DMS114 treated with DMSO at 0.1 percent for 48 hours (cell line): Measurements from ENCODE around the gene CLMN.

Source experiments
- DNase-seq: peaks from one replicate; lab custom pipeline; 2025; ENCODE audit not compliant: unreplicated experiment; lab: John Stamatoyannopoulos, UW

CLMN gene

DNA sequence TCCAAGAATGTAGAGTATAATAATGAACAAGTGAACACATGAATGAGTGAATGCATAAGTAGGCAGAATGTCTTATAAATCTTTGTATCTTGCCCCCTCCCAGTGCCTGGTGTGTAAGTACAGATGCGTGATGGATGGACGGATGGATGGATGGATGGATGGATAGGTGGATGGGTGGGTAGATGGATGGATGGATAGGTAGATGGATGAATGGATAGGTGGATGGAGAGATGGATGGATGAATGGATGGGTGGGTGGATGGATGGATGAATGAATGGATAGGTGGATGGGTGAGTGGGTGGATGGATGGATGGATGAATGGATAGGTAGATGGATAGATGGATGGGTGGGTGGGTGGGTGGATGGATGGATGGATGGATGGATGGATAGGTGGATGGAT is 74.4 kb downstream of the CLMN start:
- no peak for DNase-seq

DNA sequence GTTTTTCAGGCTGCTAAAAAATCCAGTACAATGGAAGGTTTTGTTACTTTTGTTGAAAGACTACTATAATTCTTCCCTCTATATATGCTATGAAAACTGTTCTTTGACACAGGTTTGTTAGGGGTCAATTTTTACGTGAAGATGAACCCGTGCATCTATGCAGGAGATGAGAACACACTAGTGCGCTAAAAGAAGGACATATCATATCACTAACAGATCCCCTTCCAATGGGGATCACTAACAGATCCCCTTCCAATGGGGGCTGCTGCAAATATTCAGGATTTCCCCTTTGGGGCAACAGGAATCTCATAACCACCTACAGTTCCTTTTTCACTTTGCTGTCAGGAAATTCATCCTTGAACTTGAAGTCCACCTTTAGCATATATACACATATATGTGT is 75.1 kb downstream of the CLMN start:
- no peak for DNase-seq

DNA sequence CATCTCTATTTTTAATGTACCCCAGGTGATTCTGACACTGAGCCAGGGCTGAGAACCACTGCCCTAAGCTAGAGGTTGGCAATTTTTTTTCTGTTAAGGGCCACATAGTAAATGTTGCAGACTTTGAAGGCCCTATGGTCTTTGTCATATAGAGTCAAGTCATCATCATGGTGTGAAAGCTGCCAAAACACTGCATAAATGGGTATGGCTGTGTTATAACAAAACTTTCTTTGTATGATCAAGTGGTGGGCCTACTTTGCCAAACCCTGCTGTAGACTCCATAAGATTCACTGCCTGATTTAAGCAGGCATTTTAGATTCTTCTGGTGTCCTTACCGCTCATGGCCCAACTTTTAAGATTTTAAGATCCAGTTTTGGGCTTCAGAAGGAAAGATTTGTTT is 76.8 kb downstream of the CLMN start:
- no peak for DNase-seq

DNA sequence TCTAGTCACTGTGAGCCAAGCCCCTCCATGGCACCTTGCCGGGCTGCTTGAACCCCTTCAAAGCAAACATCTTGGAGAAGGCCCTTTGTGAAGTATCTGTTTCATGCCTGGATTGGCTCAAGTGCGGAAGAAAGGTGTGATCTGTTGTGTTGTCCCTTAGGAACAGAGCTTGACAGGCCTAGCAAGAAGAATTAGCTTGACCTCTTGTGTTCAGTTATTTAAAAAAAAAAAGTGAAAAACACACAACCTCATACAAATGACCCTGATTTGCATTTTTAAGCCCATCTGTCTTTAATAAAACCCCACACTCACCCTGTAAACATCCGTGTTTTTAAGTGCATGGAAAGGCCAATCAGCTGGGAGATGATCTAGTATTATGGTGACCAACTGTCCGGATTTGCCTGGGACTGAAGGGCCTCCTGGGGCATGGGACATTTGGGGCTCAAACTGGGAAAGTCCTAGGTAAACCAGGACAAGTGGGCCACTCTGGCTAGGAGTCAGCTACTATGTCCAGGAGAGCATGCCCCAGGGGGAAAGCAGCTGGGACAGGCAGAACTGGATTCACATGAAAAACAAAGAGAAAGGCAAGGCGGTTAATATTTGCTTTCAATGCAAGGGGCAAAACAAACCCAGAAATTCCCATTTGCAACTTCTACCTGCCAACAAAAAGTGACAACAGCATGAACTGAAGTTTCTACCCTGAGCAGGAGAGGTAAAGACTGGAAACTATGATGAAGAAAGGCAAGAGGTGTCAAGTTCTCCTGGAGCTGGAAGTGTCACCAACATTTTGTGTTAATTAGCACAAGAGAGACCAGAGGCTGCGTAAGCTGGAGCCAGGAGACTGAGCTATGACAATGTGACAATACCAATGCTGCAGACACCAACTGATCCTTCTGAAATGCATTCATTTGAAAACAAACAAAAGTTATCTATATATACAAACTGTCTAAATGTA is 78.6 kb downstream of the CLMN start:
- DNase-seq: no peak

DNA sequence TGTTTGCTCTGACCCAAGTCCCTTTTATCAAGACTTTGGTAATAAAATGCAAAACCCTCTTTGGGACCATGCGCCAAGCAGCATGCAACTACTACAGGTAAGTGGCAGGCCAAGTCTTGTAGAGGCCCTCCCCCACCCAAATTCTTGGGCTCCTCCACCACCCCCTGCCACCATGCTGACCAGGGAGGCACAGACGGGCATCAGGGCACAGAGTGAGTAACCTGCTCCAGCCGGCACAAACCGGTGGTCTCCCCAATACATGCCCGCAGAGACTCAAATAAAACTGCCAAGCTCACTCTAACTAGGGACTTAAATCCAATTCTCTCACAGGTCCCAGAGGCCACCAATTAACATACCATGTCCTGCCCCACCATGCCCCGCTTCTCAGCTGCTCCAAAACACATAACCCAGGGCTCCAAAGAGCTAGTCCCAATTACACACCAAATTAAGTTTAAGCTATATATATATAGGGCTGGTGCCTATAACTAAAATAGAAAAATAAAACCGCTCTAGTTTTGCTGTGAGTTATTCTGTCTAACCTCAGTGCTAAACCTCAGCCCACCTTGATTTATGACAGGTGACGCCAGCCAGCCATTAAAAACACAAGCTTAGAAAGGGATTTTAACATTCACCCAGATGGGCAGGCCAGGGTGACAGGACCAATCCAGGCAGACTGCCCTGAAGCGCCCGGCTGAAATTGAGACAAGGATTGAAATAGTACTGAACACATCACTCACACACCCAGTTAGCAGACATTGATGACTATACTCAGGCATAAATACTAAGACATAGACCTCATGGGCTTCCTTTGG is 81.0 kb downstream of the CLMN start:
- DNase-seq: no peak

DNA sequence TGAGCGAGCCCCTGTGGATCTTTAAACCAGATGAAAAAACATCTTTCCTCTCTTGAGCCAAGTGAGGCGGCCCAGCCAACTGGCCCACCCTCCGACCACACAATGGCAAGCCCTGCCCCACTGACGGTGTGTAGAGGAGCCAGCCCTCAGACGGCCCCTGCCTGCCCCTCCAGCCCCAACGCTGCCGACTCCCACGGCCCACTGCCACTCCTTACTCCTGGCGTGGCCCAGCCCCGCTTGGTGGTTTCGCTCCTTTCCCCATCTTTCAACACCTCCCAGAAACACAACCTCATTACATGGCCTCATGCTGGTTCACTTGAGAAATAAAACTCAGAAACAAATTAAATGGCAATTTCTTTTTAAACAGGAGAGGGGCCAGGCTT is 81.8 kb downstream of the CLMN start:
- DNase-seq: no peak

DNA sequence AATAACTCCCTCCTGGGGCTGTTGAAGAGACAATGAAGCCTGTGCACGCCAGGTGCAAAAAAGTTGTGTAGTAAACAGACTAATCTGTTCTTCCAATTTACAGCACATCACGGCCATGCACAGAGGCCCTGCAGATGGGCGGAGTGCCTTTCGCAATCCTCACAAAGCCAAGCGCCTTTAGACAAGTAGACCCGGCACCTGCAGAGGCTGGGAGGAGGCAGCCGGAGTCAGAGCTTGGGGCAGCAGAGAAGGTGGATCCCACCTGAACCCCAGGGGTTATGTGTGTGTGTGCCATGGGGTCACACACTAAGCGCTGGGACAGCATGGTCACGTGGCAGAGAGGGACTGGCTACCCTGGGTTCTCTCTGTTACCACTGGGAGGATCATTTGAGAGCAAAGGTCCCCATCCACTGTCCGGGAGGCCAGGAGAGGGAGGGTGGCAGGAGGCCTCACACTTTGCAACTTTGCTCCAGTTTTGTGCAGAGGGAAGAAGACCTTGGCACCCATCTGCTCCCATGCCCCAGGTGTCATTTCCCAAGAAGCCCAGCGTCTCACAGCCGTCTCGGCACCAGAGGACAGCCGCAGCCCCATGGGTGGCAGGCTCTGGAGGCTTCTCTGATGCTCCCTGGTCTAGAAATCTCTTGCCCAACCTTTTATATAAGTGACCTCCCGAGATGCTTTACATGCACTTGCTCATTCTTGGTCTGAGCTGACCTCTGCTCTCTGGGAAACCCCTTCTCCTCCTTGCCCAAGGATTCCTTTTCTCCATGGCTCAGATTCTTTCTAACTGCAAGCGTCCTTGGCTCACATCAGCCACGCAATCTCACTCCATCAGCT is 82.4 kb downstream of the CLMN start:
- DNase-seq: no peak

DNA sequence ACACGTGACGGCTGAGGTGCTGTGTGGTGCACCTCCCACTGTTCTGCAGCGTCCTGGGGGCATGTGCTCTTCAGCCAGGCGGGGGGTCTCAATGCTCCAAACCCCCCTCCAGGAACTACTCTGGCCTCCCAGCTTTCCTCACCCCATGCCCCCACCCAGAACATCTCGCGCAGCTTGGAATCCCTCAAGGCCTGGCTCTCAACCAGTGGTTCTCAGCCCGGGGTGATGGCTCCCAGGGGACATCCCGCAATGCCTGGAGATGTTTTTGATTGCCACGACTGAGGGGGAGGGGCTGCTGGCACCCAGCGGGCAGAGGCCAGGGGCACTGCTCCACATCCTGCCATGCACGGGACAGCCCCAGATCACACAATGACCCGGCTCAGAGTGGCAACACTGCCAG is 83.5 kb downstream of the CLMN start:
- DNase-seq: no peak

DNA sequence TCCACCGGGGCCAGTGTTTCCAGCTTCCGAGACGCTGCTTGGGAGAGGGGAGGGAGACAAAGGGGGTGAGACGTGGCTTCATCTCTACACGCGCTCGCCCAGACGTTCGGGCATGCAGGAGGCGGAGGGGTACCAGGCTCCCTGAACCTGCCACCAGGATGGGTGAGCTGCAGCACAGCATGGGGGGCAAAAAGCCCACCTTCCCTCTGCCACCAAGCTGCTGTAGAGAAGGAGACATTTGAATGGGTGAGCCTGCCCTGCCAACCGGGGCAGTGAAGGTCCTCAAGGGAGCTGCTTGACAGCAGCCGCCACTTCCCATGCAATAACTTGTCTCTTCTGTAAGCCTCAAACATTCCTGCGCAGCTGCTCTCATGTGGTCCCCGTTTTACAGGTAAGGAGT is 83.9 kb downstream of the CLMN start:
- no peak for DNase-seq

DNA sequence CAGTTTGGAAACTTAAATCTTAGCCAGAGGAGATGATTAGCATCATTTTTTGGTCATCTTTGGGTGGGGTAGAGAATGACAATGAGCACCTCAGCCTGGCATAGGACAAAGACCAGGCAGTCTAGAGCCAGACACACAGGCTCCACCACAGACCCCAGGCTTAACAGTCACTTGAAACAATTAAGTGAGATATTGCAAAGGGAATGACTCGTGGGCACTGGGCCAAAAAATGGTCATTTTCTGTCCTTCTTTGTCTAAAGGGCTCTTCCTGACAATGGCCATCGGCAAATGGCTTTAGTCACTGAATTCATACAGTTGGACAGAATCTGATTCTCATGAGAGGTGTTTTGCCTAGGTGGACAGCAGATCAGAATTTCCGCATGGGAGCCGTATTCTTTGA is 84.4 kb downstream of the CLMN start:
- no peak for DNase-seq

DNA sequence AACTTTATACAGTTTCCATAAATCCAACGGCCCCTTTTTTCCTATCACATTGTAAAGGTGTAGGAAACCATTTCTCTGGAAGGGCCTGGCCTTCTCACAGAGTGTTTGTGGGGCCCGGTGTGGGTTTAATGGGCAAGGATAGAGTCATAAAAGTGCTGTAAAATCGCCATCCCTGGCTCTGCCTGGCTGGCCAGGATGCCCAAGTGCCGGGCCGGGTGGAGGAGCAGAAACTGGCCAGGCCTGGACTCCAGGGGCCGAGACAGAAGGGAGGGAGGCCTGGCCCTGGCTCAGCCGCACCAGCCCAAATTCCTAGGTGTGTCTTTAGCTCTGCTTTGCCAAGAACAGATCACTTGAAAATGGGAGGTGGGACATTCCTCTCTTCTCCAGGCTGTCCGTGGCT is 85.3 kb downstream of the CLMN start:
- DNase-seq: no peak

DNA sequence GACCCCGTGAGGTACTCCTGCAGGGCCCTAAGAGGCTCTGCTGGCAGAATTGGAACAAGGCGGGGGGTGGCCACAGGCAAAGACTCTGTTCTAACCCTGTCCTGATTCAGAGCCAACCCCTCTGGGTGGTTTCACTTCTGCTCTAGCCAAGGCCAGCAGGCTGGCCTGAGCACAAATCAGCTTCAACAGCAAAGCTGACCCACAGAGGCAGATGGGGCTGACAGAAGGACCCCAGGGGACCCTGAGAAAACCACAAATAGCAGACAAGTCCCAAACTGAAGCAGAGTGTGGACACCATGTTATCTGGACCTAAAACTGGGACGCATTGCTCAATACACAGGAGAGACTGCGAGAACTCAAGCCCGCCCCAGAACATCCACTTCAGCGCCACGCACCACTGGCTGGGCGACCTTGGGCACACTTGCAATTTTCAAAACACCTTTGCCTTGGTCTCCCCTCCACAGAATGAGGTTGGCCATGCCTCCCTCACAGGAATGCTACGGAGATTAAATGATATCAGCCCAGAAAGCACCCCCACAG is 85.9 kb downstream of the CLMN start:
- no peak for DNase-seq

DNA sequence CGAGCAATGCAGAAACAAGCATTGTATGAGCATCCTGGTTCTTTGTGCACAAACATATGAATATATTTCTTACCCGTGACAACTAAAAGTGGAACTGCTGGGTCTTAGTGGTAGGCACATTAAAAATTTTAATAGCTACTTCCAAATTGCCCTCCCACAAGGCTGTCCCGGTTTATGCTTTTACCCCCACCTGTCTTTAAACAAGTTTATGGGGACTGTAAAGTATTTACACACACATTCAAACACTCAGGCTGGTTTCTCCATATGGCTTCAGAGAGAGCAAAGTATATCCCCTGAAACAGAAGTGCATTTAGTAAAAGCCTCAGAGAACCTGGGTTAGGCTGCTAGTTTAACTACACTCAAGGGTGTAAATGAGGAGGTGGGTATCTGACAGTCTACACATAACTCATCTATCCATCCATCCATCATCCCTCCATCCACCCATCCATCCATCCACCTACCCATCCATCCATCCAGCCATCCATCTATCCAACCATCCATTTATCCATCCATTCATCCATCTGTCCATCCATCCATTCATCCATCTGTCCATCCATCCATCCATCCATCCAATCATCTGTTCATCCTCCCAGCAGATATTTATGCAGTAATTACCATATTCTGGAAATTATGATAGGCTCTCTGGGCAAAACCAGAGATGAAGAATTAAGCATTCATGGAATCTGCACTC is 86.7 kb downstream of the CLMN start:
- DNase-seq: no peak

DNA sequence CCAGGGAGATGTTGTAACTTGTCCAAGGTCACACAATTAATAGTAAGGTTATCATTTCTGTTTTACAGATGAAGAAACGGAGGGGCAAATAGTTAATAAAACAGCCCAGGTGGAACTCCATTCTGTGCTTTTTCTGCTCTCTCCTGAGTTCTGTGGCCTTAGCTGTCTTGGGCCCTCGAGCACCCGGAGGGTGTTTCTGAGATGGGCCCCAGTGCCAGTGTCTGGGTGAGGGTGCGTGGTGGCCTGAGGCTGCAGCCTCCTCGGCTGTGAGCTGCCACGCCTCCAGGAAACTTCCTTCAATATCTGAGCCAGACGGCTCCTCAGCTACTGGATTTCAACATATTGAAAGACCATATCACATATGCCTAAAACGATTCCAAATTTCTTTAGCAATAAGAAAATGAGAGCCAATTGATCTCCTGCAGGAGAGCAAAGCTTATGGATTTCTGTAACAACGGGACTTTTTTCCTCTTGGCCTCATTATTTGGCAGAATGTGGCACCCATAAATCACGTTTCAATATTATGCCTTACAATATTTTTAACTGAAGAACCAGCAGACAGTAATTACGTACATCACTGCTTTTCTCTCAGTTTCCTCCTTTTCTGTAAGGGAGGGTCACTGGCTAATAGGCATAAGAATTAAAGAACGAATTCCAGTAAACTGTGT is 87.6 kb downstream of the CLMN start:
- no peak for DNase-seq

DNA sequence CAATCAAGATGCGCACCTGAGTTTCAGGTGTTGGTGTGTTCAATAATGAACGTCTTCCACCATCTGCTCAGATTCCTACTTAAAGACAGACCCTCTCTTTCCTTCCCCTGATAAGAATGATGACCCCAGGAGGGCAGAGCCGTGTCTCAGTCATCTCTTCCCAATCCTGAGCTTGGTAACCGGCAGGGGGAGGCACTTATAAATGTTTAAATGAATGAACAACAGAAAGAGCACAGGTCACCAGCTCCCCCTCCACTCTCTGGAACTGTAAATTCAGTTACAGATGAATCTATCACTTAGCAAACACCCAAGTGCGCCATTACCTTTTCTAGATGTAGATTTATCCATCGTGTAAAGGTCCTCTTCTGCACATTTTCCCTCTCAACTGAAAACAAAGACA is 90.0 kb downstream of the CLMN start:
- no peak for DNase-seq

DNA sequence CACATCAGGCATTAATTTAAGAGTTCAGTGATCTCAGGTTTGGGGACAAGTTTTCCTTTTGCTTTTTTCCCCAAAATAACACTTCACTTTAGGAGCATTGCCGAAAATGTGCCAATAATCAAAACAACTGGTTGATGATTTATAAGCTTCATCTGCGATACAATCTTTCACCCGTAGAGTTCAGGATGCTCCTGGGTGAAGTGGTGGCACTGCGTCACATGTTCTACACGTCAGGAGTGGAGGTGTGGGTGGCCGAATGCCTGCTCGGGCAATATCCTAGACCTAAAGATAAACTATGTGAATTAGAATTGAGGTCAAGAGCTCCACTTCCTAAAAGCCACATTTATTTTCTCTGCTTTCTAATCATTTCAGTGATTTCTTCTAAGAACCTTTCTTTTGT is 91.5 kb downstream of the CLMN start:
- DNase-seq: no peak

DNA sequence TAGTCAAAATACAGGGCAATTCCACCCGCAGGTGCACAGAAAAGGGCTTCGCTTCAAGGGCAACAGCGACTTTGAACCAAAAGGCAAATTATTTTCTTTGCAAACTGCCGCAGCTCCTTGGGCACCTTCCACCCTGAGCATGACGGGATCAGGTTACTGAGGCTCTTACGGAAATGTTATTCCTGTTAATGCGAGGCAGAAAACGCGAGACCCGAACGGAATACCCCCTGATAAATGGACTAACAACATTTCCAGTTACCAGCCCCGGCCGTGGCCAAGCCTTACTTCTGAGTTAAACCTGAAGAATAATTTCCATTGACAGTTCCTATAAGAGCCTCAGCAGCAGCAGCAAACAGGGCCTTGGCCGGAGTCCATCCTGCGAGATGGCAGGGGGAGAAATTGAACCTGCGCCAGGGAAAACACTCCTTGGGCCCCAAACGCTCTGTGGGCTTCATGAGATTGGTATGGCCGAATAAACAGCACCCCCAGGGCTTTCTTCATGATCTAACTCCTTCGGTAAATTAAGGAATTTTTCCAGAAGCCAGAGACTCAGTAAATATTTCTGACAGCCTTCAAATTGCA is 92.3 kb downstream of the CLMN start:
- no peak for DNase-seq

DNA sequence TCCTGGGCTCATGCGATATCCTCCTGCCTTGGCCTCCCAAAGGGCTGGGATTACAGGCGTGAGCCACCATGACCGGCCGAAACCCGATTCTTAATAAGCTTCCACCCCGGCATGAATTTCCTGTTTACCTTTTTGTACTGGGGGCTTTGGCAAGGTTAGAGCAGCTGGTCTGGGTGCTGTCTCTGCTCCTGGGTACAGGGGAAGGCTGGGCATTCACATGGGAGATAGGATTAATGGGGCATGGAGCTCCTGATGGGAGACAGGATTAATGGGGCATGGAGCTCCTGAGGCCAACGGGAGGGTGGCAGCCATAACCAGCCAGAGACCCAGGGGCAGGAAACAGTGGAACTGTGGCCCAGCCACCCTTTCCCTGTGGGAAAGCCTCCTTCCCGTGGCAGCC is 92.9 kb downstream of the CLMN start:
- no peak for DNase-seq

DNA sequence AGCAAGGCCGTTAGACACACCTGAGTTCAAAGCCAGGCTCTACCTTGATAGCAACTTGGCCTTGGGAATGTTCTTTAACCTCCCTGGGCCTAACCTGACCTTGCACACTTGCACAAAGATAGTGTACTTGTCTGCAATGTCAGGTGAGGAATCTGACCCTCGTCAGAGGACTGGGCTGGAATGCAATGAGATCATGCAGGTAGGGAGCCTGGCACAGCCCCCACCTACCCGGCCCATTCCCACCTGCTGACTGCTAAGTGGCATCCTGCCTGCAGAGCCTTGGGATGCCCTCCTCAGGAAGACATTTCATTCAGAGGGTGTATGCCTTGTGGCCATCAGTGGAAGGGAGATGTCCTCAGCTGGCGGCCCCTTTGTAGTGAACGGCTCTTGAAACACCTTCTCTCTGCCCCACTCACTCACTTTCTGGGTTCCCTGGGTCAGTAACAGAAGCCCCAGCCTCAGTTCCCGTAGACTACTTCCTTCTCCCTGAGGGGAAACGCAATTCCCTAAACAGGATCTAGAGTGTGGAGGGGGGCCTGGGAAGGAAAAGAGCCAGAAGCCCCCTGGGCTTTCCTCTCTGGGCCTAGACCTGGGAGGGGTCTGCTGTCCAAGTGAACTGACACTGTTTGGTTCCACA is 94.3 kb downstream of the CLMN start:
- no peak for DNase-seq
